ENCODE data around the gene ANG.
"Not testable (repeated sequence)": the region's sequence is repeated elsewhere in the genome, so short reads cannot be mapped to it uniquely, and the experiment has no call there.

Gene ANG

DNA sequence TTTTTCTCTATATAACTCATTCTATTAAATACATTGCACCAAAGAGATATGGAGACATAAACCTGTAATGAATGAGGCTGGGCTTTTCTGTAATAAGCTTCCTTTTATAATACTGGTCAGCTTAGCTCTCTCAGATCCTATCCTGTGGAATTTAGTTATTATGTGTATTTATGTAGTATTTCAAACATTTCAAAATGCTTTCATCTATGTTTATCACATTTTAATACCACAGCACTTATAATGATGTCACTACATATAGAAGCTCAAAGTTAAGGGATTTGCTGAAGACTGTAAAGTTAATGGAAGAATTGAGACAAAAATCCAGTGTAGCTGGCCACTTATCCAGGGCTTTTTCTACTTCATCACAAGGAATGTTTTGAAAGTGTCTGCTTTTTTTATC is 11.4 kb downstream of the ANG start:
- no peak for DNase-seq (ENCODE audit: low spot score)

DNA sequence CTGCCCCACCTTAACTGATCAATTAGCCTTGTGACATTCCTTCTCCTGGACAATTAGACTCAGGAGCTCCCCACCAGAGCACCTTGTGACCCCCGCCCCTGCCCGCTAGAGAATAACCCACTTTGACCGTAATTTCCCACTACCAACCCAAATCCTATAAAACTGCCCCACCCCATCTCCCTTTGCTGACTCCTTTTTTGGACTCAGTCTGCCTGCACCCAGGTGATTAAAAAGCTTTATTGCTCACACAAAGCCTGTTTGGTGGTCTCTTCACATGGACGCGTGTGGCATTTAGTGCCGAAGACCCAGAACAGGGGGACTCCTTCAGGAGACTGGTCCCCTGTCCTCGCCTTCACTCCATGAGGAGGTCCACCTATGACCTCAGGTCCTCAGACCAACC is 12.4 kb downstream of the ANG start:
- not testable (repeated sequence) for DNase-seq (ENCODE audit: low spot score)

DNA sequence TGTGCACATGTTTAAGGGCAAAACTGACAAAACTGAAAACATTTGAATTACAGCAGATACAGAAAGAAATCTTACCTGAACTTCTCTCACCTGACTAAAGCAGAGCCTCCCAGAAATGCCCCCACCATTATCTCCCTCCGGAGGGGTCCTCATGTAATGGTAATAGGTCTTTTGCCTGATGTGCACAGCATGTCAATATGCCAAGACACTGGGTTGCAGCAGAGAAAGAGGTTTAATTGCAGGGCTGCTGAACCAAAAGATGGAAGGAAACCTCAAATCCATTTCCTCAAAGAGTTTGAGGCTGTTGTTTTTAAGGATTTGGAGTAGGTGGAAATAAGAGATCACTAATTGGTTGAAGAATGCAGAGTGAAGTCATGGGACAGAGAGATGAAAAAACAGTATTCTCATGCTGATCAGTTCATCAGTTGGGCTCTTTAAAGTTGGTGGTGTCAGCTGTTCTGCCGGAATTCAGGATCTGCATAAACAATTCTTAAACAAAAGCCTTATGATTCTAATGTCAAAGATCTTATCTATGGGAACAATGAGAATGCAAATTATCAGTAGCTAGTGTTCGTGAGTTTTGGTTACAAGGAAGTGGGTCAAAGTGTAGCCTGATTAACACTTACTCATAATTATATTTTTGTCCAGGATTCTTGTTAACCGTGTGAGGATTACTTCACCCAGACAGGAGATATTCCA is 18.2 kb downstream of the ANG start:
- no peak for DNase-seq (ENCODE audit: low spot score)

DNA sequence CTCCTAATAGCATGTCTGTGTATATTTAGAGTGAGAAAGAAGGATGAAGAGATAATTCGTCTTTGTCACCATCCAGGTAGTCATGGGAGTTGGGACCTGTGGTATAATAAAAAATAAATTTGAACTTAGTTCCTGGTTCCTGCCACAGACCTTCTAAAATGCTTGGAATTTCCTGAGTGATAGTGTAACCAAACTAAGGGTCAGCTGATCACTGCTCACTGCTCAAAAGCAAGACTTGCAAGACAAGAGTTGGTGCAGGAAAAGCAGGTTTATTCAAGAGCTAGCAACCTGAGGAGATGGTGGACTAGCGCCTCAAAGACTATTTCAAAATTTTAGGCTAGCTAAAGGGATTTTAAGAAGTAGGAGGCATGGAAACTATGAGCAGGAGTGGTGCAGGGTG is 19.1 kb downstream of the ANG start:
- DNase-seq (ENCODE audit: low spot score) = no peak

DNA sequence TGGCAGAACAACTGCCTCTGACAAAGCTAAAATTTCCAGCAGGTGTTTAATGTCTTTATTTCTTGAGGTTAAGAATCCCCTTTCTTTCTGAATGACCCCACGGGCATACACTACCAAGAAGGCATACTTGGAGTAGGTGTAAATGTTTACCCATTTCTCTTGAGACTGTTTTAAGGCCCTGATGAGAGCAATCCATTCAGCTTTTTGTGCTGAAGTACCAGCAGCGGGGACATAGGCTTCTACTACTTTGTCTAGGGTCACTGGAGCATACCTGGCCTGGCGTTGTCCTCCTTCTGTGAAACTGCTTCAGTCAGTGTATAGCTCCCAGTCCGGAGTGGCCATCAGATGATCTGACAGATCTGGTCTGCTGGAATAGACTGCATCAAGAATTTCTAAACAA is 22.7 kb downstream of the ANG start:
- DNase-seq (ENCODE audit: low spot score) = no peak

DNA sequence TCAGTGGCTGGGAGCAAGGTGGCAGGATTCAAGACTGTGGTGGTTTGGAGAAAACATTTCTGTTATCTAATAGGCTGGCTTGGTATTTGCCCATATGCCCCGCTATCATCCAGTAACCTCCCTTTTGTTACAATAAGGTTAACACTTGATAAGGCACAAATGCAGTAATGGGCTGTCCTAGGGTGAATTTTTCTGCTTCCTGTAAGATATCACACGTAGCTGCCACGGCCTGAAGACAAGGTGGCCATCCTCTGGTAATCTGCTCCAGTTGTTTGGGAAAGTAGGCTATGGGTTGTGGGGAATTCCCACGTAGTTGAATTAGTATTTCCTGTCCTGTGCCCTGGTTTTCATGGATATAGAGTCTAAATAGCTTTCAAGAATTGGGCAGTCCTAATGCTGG is 23.1 kb downstream of the ANG start:
- no peak for DNase-seq (ENCODE audit: low spot score)

DNA sequence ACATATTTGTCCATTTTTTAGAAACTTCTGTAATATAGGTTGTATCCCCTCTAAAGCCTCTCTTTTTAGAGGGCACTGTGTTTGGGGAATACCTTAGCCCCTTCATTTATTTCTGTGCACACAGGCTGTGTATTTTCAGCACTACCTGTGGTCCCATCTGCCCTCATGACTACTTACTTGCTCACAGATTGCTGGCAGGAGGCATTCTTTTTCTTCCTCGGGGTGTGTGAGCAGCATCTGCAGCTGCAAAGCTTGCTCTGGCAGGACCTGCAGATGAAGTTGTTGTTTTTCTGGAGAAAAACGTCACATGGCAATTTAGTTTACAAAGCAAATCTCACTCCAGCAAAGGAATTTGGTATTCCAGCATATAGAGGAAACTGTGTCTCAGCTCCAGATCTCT is 24.3 kb downstream of the ANG start:
- DNase-seq (ENCODE audit: low spot score) = no peak

DNA sequence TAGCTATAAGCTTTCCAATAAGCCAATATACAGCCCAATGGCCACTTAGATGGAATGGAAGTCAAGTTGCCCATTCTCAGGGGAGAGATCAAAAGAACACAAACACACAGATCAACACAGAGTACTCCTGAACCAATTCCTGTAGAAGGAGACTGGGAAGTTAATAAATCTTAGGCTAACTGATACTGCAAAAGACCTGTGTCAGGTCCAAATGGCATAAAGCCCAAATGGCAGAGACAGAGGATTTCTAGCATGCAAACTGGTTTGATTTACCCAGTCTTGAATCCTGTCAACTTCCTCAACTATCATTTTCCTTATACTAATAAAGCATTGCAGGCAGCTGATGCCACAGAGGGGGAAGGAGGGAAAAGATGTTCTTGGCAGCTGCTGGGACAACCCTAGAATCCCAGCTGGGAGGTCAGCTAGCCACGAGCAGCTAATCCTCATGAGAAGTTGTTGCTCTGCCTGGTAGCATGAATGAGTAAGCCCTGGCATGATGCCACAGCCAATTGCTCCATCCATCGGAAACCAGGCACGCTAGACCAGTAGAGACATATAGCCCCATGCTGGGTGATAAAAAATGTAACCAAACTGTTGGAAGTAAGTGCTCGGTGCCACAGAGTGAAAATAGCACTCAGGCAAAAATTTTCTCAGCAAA is 26.2 kb downstream of the ANG start:
- DNase-seq (ENCODE audit: low spot score) = no peak

DNA sequence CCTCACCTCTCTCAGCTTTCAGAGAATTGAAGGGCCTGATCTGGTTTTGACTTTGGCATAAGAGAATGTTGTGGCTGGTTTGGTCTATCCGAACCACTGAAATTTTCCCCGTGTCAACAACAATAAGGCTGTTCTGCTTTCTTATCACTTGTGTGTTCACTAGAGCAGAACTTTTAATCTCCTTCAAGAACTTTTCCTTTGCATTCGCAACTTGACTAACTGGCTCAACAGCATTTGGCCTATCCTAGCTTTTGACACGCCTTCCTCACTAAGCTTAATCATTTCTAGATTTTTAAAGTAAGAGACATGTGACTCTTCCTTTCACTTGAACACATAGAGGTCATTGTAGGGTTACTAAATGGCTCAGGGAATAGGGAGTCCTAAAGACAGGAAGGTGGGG is 31.2 kb downstream of the ANG start:
- no peak for DNase-seq (ENCODE audit: low spot score)

DNA sequence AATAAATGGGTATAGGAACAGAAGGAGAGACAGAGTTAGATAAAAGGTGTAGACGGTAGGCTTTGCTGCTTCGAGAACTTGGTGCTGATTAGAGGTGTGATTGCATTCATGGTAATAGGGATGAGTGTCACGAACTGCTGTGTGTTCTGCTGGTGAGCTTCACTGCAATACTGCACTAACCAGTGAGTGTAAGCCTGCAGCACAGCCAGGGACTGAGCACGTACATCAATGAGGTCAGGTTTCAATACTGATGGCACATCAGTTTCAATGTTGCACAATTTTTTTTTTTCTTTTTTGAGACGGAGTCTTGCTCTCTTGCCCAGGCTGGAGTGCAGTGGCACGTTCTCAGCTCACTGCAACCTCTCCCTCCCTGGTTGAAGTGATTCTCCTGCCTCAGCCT is 32.2 kb downstream of the ANG start:
- no peak for DNase-seq (ENCODE audit: low spot score)

DNA sequence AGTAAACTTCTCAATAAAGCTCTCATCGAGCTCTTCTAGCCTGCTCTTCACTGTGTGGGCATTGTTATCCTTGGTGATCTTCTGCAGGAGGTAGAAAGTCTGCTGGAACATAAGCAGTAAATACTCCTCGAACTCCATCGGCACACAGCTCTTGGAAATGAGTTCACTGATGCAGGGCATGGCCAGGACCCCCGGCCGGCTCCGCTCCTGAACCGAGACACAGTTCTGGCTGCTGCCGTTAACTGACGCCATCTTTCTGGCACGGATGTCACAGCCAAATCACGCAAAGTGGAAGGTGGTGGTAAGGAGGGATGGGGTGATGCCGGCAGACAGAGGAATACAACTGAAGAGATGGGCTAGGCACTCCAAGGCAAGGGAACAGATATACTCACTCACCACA is 33.5 kb downstream of the ANG start:
- no peak for DNase-seq (ENCODE audit: low spot score)

DNA sequence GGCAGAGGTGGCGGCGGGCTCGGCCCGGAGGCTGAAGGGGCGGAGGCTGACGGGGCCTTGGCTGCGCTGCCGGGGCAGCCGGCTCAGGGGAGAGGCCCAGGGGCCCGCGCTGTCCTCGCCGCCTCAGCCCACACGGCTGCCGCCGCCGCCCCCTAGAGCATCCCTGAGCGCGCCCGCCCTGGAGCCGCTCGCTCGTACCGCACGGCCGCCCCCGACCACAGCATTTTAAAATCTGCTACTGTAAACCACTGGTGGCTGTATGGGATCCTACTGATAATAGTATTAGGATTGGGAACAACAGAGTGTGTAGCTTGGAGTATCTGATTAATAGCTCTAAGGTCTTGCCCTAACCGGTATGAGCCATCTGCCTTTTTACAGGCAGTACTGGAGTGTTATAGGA is 34.9 kb downstream of the ANG start:
- no peak for DNase-seq (ENCODE audit: low spot score)

DNA sequence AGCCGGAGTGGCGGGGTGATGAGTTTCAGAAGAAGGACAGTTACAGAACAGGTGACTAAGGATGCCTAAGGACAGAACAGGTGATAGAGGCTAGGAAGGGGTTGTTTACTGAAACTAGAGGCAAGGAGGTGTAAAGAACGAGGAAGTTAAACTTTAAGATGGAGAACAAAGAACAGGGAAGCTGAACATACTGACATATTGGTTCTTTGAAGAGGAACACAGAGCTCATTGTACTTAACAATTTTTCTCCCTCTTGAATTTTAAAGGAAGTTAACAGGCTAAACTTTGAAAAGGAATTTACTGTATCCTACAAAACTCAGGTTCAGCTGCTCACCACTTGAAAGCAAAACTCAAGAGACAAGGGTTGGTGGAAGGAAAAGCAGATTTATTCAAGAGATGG is 37.6 kb downstream of the ANG start:
- DNase-seq (ENCODE audit: low spot score) = not testable (repeated sequence)

DNA sequence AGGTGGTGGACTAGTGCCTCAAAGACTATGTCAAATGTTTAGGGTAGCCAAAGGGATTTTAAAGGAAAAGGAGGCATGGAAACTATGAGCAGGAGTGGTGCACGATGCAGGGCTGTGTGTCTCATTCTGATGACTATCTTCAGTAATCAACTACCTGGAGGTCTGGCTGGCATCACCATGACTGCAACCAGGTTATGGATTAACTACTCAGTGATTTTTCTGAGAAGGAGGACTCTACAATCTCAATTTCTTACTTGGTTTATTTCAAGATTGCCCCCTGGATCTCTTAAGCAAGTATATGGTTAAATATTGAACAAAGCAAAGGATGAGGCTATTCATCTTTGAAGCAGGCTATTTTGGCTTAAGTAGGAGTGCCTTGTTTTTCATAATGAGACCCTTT is 38.0 kb downstream of the ANG start:
- no peak for DNase-seq (ENCODE audit: low spot score)

DNA sequence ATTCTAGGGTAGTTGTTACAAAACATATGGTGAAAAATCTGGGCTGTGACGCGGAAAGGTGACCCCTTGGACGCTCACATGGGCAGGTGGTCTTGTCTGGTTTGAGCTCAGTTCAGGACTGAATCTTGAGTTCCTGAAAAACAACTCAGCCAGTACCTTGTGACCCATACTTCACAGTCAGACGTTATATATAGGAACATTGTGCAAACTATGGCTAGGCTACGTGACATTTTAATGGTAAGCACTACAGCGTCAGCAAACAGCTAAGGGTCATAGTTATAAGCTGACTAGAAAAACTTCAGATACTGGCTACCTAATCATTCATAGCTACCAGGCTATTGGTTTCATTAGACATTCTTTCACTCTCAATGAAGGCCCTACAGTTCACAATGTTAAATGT is 42.3 kb downstream of the ANG start:
- no peak for DNase-seq (ENCODE audit: low spot score)

DNA sequence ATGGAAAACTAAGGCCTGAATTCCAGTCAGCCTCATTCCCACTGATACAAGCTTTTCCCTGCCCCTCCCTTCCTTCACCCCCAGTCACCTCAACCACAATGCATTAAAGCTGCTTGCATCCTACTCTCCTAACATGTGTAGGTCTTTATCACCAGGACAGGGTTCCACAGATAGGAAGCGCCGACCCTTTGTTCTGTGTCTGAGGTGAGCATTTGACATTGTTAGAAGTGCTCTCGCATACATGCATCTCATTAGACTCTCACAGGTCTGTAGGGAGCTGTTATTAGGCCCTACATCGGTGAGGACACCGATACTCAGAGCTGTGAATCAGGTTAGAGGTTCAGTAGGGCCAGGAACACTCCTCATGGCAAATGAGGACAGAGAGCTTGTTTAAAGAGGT is 43.9 kb downstream of the ANG start:
- DNase-seq (ENCODE audit: low spot score) = no peak

DNA sequence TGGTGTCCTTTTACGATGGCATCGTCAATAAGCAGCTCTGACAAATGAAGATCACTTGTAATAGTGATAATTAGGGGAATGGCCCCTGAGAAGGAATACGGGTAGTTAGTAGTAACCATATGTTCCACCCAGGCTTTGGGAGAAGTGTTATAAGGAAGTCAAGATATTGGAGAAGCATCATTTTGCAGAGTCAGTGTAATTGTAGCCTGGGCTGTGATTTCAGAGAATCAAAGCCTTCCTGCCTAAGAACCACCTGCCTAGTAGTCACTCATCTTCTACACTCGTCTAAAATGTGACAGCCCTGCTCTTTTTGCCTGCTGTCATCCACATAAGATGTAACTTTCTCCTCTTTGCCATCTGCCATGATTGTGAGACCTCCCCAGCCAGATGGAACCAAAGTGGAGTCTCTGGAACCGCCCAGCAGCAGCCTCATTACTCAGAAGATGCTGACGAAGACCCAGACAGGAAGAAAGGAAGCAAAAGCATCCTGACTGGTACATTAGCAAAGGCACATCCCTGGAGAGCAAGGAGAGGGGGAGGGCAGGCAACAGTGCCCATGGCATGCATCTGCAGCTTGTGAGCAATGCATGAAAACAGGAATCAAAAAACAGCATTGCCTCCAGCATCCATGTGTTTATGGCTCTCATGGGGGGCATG is 44.5 kb downstream of the ANG start:
- no peak for DNase-seq (ENCODE audit: low spot score)

DNA sequence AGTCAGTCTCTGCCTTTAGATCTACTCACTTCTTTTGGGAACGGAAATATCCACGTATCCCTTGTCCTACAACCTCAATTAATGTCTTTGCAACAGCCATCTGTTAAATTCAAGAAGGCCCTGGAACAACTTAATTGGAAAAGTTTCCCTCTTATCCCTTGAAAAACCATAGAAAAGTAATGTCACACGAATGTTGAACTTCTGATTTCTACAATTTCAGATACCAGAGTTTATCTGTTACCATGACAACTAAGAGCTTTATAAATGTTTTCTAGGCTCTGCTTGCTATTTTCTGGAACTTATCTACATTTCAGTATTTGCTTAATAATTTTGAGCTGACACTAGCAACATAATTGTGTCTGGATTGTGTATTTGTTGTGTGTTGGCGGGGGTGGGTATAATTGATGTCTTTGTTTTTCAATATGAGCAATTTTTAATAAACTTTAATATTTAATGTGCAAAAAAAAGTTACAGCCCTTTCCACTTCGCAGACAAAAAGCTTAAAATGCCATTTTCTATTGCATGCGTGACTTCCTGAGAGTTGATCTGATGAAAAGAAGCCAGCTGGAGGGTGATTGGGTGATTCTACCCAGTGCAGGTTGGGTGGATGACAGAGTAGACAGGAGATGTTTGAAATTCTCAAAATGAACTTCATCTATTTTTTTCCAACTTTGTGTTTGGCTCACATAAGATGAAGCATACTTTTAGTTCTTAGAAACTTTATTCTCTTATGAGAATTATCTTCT is 45.3 kb downstream of the ANG start:
- no peak for DNase-seq (ENCODE audit: low spot score)

DNA sequence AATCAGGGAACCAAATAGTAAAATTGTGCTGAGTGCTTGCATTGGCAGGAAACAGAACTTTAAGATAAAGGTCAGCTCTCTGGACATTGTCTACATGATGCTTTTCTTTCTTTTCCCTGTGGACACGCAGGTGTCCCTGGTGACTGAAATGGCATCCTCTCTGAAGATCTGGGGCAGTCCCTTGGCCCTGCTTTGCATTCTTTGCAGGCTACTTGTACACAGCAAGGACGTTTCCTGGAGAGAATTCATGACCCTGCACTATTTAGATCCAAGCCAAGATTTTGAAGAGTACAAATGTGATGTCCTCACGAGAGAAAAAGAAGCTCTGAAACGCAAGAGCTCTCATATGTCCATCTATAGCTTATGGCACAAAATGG is 45.9 kb downstream of the ANG start:
- no peak for DNase-seq (ENCODE audit: low spot score)

DNA sequence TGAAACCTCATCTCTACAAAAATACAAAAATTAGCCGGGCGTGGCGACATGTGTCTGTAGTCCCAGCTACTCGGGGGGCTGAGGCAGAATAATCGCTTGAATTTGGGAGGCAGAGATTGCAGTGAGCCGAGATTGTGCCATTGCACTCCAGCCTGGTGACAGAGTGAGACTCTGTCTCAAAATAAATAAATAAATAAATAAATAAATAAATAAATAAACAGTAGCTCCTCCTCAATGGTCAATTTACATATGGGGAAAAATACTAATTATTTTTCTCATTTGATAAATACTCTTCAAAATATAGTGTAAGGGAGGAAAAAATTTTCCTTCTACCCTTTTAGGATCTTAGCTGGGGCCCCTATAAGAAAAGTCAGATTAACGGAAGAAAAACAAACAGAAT is 49.7 kb downstream of the ANG start:
- DNase-seq (ENCODE audit: low spot score) = not testable (repeated sequence)

DNA sequence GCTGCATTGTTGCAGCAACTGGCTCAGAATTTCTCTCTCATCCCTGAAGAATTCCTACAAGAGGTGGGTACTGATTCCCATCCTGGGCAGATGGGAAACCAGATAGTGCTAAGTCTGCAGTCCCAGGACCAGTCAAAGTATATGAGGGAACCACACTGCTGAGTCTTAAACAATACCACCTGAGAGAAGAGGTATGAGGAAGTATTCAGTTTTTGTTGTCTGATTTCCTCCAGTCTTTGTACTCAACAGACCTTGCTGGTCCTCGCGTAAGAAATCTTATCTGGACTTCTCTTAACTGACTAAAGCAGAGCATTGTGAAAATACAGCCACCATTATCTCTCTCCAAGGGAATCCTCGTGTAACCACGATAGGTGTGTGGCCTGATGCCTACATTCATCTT is 53.6 kb downstream of the ANG start:
- no peak for DNase-seq (ENCODE audit: low spot score)

DNA sequence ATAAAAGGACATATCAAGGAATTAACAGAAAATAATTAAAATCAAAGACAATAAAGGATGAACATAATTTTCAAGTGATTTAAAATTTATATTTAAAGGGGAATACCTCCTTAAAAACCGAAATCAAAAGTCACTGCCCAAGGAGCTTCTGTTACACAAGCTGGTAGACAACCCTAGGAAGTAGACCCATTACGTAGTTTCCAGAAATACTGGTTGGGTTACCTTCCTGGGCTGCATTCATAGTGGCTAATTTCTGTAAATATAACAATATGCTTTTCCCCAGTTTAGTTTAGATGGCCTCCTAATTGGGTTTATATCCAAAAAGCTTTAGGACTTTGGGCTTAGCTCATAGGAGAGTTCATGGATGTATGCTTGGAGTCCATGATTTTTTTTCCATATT is 55.0 kb downstream of the ANG start:
- DNase-seq (ENCODE audit: low spot score) = no peak
